ENCODE measurements around the gene NLK. TPM values are rescaled to one million over a fixed set of nuclear protein-coding genes. Genes with fewer than 3 reads are reported as not detected.

NLK gene
- total RNA-seq, 1 donor: 10.5 TPM

GRCh38 chr17:28199728-28200127 is 157.3 kb downstream of the NLK start:
- Histone ChIP-seq H3K9me3 (ENCODE audit: low read depth, low read length) (no peaks in the 10 kb centered on the region), H3K4me1 (ENCODE audit: insufficient read depth, low read length) (peaks cover 4% of the 10 kb centered on the region), H3K27me3 (ENCODE audit: insufficient read depth, low read length) (no peaks in the 10 kb centered on the region), H3K79me2 (ENCODE audit: insufficient read depth, low read length) (no peaks in the 10 kb centered on the region), H3K4me3 (ENCODE audit: insufficient read depth, low read length) (no peak overlapping the region), H3K4me2 (ENCODE audit: insufficient read depth, low read length) (no peak overlapping the region), H3K36me3 (ENCODE audit: insufficient read depth, low read length) (peaks cover 13% of the 10 kb centered on the region), H2AFZ (ENCODE audit: low read length) (no peak overlapping the region), H4K20me1 (ENCODE audit: insufficient read depth, low read length) (no peaks in the 10 kb centered on the region), H3K27ac (ENCODE audit: low read depth, low read length) (no peak overlapping the region)
- DNase-seq (ENCODE audit: insufficient read length, low spot score, missing footprints): no peak
- no peak for TF ChIP-seq CTCF (IDR thresholded peaks at IDR 0.05; ENCODE audit: extremely low read depth, low read depth, low read length)

GRCh38 chr17:28201315-28201714 is 158.8 kb downstream of the NLK start:
- Histone ChIP-seq H3K4me2 (ENCODE audit: insufficient read depth, low read length) (no peak overlapping the region), H3K9me3 (ENCODE audit: low read depth, low read length) (no peaks in the 10 kb centered on the region), H4K20me1 (ENCODE audit: insufficient read depth, low read length) (no peaks in the 10 kb centered on the region), H3K27ac (ENCODE audit: low read depth, low read length) (no peak overlapping the region), H2AFZ (ENCODE audit: low read length) (no peak overlapping the region), H3K4me3 (ENCODE audit: insufficient read depth, low read length) (no peak overlapping the region), H3K4me1 (ENCODE audit: insufficient read depth, low read length) (peaks cover 4% of the 10 kb centered on the region), H3K36me3 (ENCODE audit: insufficient read depth, low read length) (peaks cover 4% of the 10 kb centered on the region), H3K79me2 (ENCODE audit: insufficient read depth, low read length) (no peaks in the 10 kb centered on the region), H3K27me3 (ENCODE audit: insufficient read depth, low read length) (no peaks in the 10 kb centered on the region)
- DNase-seq (ENCODE audit: insufficient read length, low spot score, missing footprints): no peak
- TF ChIP-seq CTCF (IDR thresholded peaks at IDR 0.05; ENCODE audit: extremely low read depth, low read depth, low read length): no peak

- no peak overlapping the region for H2AFZ ChIP-seq (ENCODE audit: low read length)
- H3K79me2 ChIP-seq (ENCODE audit: insufficient read depth, low read length): no peaks in the 10 kb centered on the region
- H3K4me1 ChIP-seq (ENCODE audit: insufficient read depth, low read length): peaks cover 4% of the 10 kb centered on the region
- no peak overlapping the region for H3K4me2 ChIP-seq (ENCODE audit: insufficient read depth, low read length)
- H3K27me3 ChIP-seq (ENCODE audit: insufficient read depth, low read length): no peaks in the 10 kb centered on the region
- H3K27ac ChIP-seq (ENCODE audit: low read depth, low read length): no peak overlapping the region
- H3K9me3 ChIP-seq (ENCODE audit: low read depth, low read length): no peaks in the 10 kb centered on the region
- no peaks in the 10 kb centered on the region for H4K20me1 ChIP-seq (ENCODE audit: insufficient read depth, low read length)
- TF ChIP-seq CTCF (IDR thresholded peaks at IDR 0.05; ENCODE audit: extremely low read depth, low read depth, low read length): no peak
- DNase-seq (ENCODE audit: insufficient read length, low spot score, missing footprints): no peak
- no peaks in the 10 kb centered on the region for H3K36me3 ChIP-seq (ENCODE audit: insufficient read depth, low read length)
- H3K4me3 ChIP-seq (ENCODE audit: insufficient read depth, low read length): no peak overlapping the region
Measured at GRCh38 chr17:28204244-28204643, 161.8 kb downstream of the NLK start.

GRCh38 chr17:28204751-28205150 is 162.3 kb downstream of the NLK start:
- H3K4me2 ChIP-seq (ENCODE audit: insufficient read depth, low read length): no peak overlapping the region
- no peaks in the 10 kb centered on the region for H3K27me3 ChIP-seq (ENCODE audit: insufficient read depth, low read length)
- no peak for DNase-seq (ENCODE audit: insufficient read length, low spot score, missing footprints)
- H3K27ac ChIP-seq (ENCODE audit: low read depth, low read length): no peak overlapping the region
- H3K9me3 ChIP-seq (ENCODE audit: low read depth, low read length): no peaks in the 10 kb centered on the region
- no peak for TF ChIP-seq CTCF (IDR thresholded peaks at IDR 0.05; ENCODE audit: extremely low read depth, low read depth, low read length)
- H4K20me1 ChIP-seq (ENCODE audit: insufficient read depth, low read length): no peaks in the 10 kb centered on the region
- no peaks in the 10 kb centered on the region for H3K79me2 ChIP-seq (ENCODE audit: insufficient read depth, low read length)
- no peak overlapping the region for H3K4me3 ChIP-seq (ENCODE audit: insufficient read depth, low read length)
- no peaks in the 10 kb centered on the region for H3K36me3 ChIP-seq (ENCODE audit: insufficient read depth, low read length)
- H2AFZ ChIP-seq (ENCODE audit: low read length): no peak overlapping the region
- H3K4me1 ChIP-seq (ENCODE audit: insufficient read depth, low read length): peaks cover 4% of the 10 kb centered on the region

All from osteoblast (primary cell).